ENCODE measurements around the gene BRD3. TPM values are rescaled to one million over a fixed set of nuclear protein-coding genes. Genes with fewer than 3 reads are reported as not detected.

Gene BRD3
- total and polyA plus RNA-seq, 2 of the 8 experiments (the other 6 are each of a cell fraction or from before 2014, with no cell fraction given), result 31.0 to 82.7 TPM

GRCh38 chr9:133994353-133995011 is 73.3 kb downstream of the BRD3 start:
- Histone ChIP-seq H3K14ac (ENCODE audit: insufficient read length) (no peak overlapping the region), H2BK5ac (ENCODE audit: low read depth, low read length) (no peak overlapping the region), H3K23ac (ENCODE audit: insufficient read length) (no peak overlapping the region), H2BK20ac (ENCODE audit: low read length) (no peak overlapping the region), H2BK120ac (replicated peaks; ENCODE audit: low read depth, low read length) (no peak overlapping the region), H4K91ac (replicated peaks; ENCODE audit: insufficient read length, low read length) (no peak overlapping the region), H4K20me1 (replicated peaks in 1 of 2; ENCODE audit: control insufficient read depth in 1 of 2, insufficient read depth in 2 of 2, low read length in 2 of 2) (peaks cover 10 to 16% of the 10 kb centered on the region in 2 experiments), H3K79me1 (ENCODE audit: low read depth, low read length) (peaks cover 7% of the 10 kb centered on the region; the same call in 1 of the 2 replicates), H3K9me3 (ENCODE audit: insufficient read depth in 2 of 2, low read depth in 1 of 2, low read length in 1 of 2) (no peaks in the 10 kb centered on the region), H2AFZ (ENCODE audit: low read length) (no peak overlapping the region), H3K23me2 (ENCODE audit: low read depth, low read length) (peaks cover 15% of the 10 kb centered on the region; the same call in 1 of the 2 replicates), H3K18ac (ENCODE audit: extremely low read depth, low read length) (no peak overlapping the region), H2BK15ac (ENCODE audit: low read length) (no peak overlapping the region), H3K79me2 (ENCODE audit: control insufficient read depth in 1 of 2, insufficient read depth in 2 of 2, low read length in 2 of 2) (peaks cover 9 to 19% of the 10 kb centered on the region in 2 experiments; a peak in 3 of 4 replicates), H3K4me2 (ENCODE audit: insufficient read depth in 1 of 2, low read depth in 2 of 2, low read length in 2 of 2) (peak overlapping the region in 1 of 2 experiments; percentile 97; a peak in 1 of 4 replicates), H3K4me3 (ENCODE audit: extremely low read depth in 1 of 4, insufficient read depth in 2 of 4, low read depth in 3 of 4, low read length in 4 of 4) (no peak overlapping the region), H4K8ac (ENCODE audit: extremely low read depth, insufficient read depth, low read length) (no peak overlapping the region; the same call in 1 of the 2 replicates), H4K5ac (ENCODE audit: insufficient read length, low read depth, low read length) (no peak overlapping the region), H3K9ac (replicated peaks in 1 of 4; ENCODE audit: extremely low read depth in 1 of 4, low read depth in 3 of 4, low read length in 3 of 4) (no peak overlapping the region), H2AK5ac (ENCODE audit: low read depth, low read length) (no peak overlapping the region), H3K36me3 (ENCODE audit: control insufficient read depth in 2 of 4, insufficient read depth in 4 of 4, low read length in 3 of 4) (no peaks in the 10 kb centered on the region), H3K56ac (replicated peaks; ENCODE audit: insufficient read length, low read depth, low read length) (no peak overlapping the region), H3K27ac (ENCODE audit: low read depth, low read length) (no peak overlapping the region), H3K4me1 (replicated peaks in 1 of 4; ENCODE audit: control insufficient read depth in 3 of 4, insufficient read depth in 4 of 4, low read length in 3 of 4) (peaks cover 0 to 20% (median 11%) of the 10 kb centered on the region in 4 experiments; a peak in 5 of 7 replicates), H2BK12ac (ENCODE audit: low read depth, low read length) (no peak overlapping the region), H3K4ac (replicated peaks; ENCODE audit: insufficient read length, low read depth, low read length) (no peak overlapping the region), H3K27me3 (replicated peaks in 1 of 4; ENCODE audit: control insufficient read depth in 3 of 4, extremely low read depth in 1 of 4, insufficient read depth in 3 of 4, low read length in 3 of 4) (no peaks in the 10 kb centered on the region)
- CTCF ChIA-PET (ENCODE audit: partially characterized antibody), result interaction anchor here (0.5 to 5.5 kb wide), 68 partner anchors 9 to 836 kb away, joined by 3 to 75 read pairs (median 6); partner anchors contain the start of gene SARDH
- 23% methylated on average over 10 of the region's 11 CpGs; no CpG with 5 or more reads in 1 of the 2 experiments for WGBS, 2 experiments (ENCODE audit: extremely low coverage in 1 of 2, insufficient coverage in 1 of 2, insufficient read length in 1 of 2, insufficient replicate concordance in 2 of 2, low coverage in 1 of 2, low lambda C conversion rate in 2 of 2, missing lambda C conversion rate in 1 of 2)
- DNase-seq (ENCODE audit: low read depth in 1 of 2, low spot score in 2 of 2), result peak; percentile 65 to 96
- FAIRE-seq, result no peak
- POLR2A ChIA-PET (ENCODE audit: partially characterized antibody), result interaction anchor here (0.6 to 1.3 kb wide), 5 partner anchors 12 to 303 kb away, joined by 3 read pairs; no protein-coding TSS in a partner anchor
- TF ChIP-seq KDM1A (IDR thresholded peaks at IDR 0.05; ENCODE audit: borderline replicate concordance, low read length), result no peak
- TF ChIP-seq MAFK (IDR thresholded peaks at IDR 0.05; ENCODE audit: low read depth, low read length), result no peak
- TF ChIP-seq SP1 (IDR thresholded peaks at IDR 0.05; ENCODE audit: low read depth, low read length), result no peak
- TF ChIP-seq USF2 (IDR thresholded peaks at IDR 0.05; ENCODE audit: low read length), result no peak
- peak in 2 of 3 experiments; percentile 96 to 98; a peak in 3 of 4 replicates for TF ChIP-seq CTCF (IDR thresholded peaks at IDR 0.05; ENCODE audit: control extremely low read depth in 1 of 3, insufficient read depth in 1 of 3, low read depth in 1 of 3, low read length in 3 of 3)
- no peak for TF ChIP-seq ATF3 (IDR thresholded peaks at IDR 0.05; ENCODE audit: insufficient read depth, low read depth, low read length)
- no peak for TF ChIP-seq CREB1 (IDR thresholded peaks at IDR 0.05)
- no peak for TF ChIP-seq CBX5 (IDR thresholded peaks at IDR 0.05; ENCODE audit: low read depth, low read length)
